ENCODE measurements around the gene FLOT2.
"Not testable (repeated sequence)": the region's sequence is repeated elsewhere in the genome, so short reads cannot be mapped to it uniquely, and the experiment has no call there.

FLOT2 gene

DNA sequence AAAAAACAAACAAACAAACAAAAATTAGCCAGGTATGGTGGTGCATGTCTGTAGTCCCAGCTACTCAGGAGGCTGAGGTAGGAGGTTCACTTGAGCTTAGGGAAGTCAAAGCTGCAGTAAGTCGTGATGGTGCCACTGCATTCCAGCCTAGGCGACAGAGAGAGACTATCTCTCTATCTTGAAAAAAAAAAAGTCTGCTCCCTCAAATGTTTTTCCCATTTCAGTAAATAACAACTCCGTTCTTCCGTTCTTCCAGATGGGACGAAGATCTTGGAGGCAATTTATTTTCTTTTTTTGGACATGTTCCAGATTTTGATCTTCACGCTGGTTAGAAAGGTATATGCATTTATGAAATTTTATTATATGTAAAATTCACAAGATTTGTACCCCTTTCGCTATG, 23.7 kb downstream of the FLOT2 start:
- DNase-seq (ENCODE audit: low spot score), result no peak

GRCh38 chr17:28871056-28871579, 26.4 kb downstream of the FLOT2 start:
- DNase-seq (ENCODE audit: low spot score), result no peak

DNA sequence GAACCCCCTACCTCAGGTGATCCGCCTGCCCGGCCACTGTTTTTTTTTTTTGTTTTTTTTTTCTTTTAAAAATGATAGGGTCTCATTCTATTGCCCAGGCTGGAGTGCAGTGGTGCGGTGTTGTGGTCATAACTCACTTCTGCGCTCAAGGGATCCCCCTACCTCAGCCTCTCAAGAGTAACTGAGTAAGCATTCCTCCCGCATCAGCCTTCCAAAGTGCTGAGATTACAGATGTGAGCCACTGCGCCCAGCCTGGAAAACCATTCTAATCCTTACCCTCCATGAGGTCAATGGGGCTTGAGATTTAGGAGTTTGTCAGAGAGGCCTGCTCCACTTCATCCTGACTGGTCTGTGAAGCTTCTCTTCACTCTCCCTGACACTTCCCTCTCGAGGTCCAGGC, 30.3 kb downstream of the FLOT2 start:
- DNase-seq (ENCODE audit: low spot score), result no peak

DNA sequence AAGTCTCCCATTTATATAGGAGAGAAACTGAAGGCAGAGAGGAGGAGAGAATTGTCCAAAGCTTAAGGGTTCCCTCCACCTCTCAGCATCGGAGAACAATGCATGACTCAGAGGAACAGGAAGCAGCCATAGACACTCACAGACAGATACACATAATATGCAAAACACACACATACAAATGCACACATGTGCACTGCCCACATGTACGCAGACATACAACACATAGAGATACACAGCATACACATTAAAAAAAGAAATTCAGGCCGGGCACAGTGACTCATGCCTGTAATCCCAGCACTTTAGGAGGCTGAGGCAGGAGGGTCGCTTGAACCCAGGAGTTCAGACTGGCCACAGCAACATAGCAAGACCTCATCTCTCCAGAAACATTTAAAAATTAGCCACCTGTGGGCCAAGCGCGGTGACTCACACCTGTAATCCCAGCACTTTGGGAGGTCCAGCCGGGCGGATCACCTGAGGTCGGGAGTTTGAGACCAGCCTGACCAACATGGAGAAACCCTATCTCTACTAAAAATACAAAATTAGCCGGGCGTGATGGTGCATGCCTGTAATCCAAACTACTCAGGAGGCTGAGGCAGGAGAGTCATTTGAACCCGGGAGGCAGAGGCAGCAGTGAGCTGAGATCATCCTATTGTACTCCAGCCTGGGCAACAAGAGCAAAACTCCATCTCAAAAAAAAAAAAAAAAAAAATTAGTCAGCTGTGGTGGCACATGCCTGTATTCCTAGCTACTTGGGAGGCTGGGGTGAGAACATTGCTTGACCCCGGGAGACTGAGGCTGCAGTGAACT, 31.4 kb downstream of the FLOT2 start:
- DNase-seq (ENCODE audit: low spot score), result no peak

- DNase-seq (ENCODE audit: low spot score), result no peak
Measured at GRCh38 chr17:28864991-28865849, 32.3 kb downstream of the FLOT2 start.

DNA sequence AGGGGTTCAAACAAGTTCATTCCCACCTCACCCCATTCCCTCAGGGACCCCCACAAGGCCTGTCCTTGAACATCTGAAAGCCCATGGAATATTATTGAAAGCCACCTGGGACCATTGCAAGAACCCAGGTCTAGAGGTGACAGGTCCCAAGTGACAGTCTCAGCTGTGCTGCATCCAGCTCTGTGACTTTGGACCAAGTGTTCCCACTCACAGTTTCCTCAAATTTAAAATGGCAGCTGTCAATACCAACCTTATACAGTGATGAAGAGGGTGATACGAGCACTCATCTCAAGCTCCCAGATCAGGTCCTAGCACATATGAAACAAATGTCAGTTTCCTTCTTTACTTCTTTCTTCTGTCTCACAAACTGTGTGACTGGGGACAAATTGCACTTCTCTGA, 33.6 kb downstream of the FLOT2 start:
- no peak for DNase-seq (ENCODE audit: low spot score)

DNA sequence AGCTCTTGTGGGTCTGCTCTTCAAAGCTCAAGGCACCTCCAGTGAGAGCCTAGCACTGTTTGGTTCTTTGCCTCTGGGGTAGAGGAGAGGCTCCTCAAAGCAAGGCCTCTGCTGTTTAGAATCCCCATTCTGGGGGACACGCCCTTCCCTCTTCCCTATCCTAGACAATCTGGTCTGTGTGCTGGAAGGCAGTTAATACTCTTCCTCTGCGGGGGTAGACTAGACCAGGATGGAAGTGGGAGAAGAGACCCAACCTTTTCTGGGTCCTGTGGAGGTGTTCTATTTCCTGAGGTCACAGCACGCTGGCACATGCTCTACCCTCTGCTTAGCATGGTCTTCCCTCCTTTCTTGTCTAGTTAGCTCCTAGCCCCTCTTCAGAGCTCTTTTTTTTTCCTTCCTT, 35.0 kb downstream of the FLOT2 start:
- no peak for DNase-seq (ENCODE audit: low spot score)

DNA sequence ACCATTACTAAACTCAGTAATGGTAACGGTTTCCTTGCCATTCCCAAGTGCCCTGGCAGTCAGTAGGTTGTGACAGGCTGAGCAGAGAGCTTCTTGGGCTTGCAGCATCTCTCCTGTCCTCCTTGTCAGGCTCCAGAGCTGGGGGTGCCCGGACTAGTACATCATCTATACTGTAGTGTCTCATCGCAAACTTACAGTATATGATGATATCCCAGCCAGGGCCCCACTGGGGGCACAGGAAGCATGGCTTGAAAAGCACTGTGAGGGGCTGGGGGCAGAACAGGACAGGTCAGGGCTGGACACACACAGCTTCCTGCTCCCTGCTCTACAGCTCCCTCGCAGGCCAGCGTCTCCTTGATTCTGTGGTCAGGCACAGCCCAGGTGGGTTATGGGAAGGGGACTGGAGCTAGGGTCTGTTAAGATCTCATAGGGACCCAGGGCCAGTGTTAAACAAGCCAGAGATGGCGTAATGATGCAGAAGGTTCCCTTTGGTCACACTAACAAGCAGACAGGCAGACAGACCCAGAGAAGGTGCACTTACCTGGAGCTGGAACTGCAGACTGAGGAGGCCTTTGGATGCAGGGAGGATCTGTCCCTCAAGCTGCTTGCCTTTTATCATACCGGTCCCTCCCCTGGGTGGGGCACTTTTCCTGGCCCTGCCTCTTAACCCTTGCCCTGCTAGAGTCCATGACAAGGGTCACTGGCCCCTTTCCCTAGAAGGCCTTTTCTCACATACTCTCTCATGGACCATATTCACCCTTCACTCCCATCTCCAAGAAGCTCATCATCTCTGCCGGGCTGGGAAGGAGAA, 35.9 kb downstream of the FLOT2 start:
- no peak for DNase-seq (ENCODE audit: low spot score)

DNA sequence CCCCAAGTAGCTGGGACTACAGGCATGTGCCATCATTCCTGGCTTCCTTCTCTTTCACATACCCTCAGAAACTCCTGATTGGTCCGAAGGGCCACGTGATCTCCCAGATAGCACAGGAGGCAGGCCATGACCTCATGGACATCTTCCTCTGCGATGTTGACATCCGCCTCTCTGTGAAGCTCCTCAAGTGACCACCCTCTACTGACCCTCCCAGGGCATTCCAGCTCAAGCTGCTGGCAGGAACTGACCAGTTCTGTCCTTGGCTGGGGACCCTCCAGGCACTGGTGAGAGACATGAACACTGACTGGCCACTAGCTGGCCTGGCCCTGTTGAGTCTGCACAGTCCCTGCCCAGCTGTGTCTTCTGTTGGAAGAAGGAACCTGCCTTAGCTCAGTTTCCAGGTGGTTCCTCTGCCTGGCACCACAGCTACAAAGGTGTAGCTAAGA, 37.1 kb downstream of the FLOT2 start:
- no peak for DNase-seq (ENCODE audit: low spot score)

GRCh38 chr17:28858801-28859355, 38.7 kb downstream of the FLOT2 start:
- DNase-seq (ENCODE audit: low spot score), result no peak

GRCh38 chr17:28857905-28858800, 39.4 kb downstream of the FLOT2 start:
- DNase-seq (ENCODE audit: low spot score), result no peak

- DNase-seq (ENCODE audit: low spot score), result no peak
Measured at GRCh38 chr17:28856028-28856574, 41.4 kb downstream of the FLOT2 start.

- DNase-seq (ENCODE audit: low spot score), result no peak
Measured at GRCh38 chr17:28855336-28855679, 42.2 kb downstream of the FLOT2 start.

DNA sequence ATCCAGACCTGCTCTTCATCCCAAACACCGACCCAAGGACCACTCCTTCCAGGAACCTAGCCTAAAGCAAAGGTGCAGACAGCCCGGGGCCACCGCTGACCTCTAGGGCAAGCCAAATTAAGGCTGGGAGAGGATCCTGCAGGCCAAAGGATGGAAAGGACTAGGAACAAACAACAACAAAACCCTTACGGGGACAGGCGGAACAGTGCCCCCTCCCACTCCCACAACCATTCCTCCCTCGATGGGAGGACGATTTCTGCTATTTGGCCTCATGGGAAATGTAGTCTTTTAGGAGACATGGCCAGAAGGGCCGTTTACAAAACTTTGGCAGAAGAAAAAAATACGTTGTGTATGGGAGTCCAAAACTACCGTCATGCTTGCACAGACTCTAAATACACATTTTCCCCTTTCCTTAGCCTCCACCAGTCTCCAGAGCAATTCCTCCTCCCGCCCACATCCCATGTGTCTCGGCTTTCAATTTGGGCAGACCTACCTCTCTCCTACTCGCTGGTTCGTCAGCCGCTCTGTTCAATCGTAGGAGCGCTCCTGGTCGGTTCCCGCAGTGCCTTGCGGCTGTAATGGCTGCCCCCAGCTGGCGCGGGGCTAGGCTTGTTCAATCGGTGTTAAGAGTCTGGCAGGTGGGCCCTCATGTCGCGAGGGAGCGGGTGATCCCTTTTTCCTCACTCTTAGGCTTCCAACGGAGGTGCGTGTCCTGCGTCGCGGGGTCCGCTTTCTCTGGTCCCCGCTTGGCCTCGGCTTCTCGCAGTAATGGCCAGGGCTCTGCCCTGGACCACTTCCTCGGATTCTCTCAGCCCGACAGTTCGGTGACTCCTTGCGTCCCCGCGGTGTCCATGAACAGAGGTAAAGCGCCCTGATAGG, 42.8 kb downstream of the FLOT2 start, which contains the start of gene ERAL1:
Gene ERAL1 (plus strand): TSS at position 560 of the 879 bp plus-strand sequence. CDS start 19 bp downstream, at position 579.
- peak; percentile 95 for DNase-seq (ENCODE audit: low spot score)

DNA sequence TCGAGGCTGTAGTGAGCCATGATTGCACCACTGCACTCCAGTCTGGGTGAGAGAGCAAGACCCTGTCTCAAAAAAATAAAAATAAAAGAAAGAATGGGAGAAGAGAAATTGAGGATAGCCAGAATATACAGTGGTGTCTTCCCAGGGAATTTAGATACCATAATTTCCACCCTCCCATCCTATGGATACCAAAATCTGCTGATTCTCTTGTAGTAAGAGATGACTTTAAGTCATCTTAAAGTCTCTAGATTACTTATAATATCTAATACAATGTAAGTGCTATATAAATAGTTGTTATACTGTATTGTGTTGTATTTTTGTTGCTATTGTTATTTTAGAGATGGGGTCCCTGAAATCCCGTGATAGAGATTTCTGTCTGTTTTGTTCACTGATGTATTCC, 44.2 kb downstream of the FLOT2 start:
- DNase-seq (ENCODE audit: low spot score), result no peak

GRCh38 chr17:28849281-28849680, 48.3 kb downstream of the FLOT2 start:
- no peak for DNase-seq (ENCODE audit: low spot score)

GRCh38 chr17:28848667-28849066, 48.9 kb downstream of the FLOT2 start:
- not testable (repeated sequence) for DNase-seq (ENCODE audit: low spot score)

DNA sequence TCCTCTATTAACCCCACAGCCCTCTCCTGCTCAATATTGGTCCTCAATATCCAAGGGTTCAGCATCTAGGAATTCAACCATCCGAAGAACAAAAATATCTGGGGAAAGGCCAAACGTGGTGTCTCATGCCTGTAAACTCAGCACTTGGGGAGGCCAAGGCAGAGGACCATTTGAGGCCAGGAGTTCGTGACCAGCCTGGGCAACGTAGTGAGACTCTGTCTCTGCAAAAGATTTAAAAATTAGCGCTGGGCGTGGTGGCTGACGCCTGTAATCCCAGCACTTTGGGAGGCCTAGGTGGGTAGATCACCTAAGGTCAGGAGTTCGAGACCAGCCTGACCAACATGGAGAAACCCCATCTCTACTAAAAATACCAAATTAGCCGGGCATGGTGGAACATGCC, 50.8 kb downstream of the FLOT2 start:
- DNase-seq (ENCODE audit: low spot score), result not testable (repeated sequence)

- no peak for DNase-seq (ENCODE audit: low spot score)
Measured at GRCh38 chr17:28846231-28846630, 51.3 kb downstream of the FLOT2 start.

All from Ammon's horn (tissue), 1 donor.